NT2/D1 (cell line): ENCODE results near the gene PCDH10.
A peak's percentile ranks its signal among the peaks of the same experiment; 100 is the strongest.

Experiments used
- DNase-seq: peaks from one replicate; pipeline ENCODE4 v3.0.0-alpha.2; 2011; ENCODE audit warnings: low read depth, low spot score
- H3K27me3 ChIP-seq: 2 replicates; pipeline ENCODE4 v1.6.0; 2011; ENCODE audit warnings: mild to moderate bottlenecking; ENCODE audit not compliant: insufficient read length, insufficient read depth
- H3K36me3 ChIP-seq: 2 replicates; pipeline ENCODE4 v1.6.1; 2011; ENCODE audit warnings: mild to moderate bottlenecking, low read length, mixed read lengths; ENCODE audit not compliant: insufficient read depth, insufficient read length
- H3K4me1 ChIP-seq: 2 replicates; pipeline ENCODE4 v1.5.1; 2011; ENCODE audit not compliant: insufficient read depth, insufficient read length
- H3K4me3 ChIP-seq: 2 replicates; pipeline ENCODE4 v1.5.1; 2011; ENCODE audit warnings: low read depth; ENCODE audit not compliant: insufficient read length
- H3K9ac ChIP-seq: 2 replicates; pipeline ENCODE4 v1.6.0; 2011; ENCODE audit warnings: low read depth; ENCODE audit not compliant: insufficient read length
- H3K9me3 ChIP-seq: 2 replicates; pipeline ENCODE4 v1.5.1; 2011; ENCODE audit warnings: mild to moderate bottlenecking, low read length; ENCODE audit not compliant: insufficient read depth
- SUZ12 ChIP-seq: IDR thresholded peaks from 2 replicates; pipeline ENCODE4 v1.6.1; 2011; ENCODE audit not compliant: insufficient read length, insufficient read depth; ENCODE audit errors: extremely low read depth
- YY1 ChIP-seq: IDR thresholded peaks from 2 replicates; pipeline ENCODE4 v1.6.1; 2011; ENCODE audit not compliant: insufficient read length, insufficient read depth
- ZNF274 ChIP-seq: IDR thresholded peaks from 2 replicates; pipeline ENCODE4 v1.6.1; 2011; ENCODE audit warnings: mild to moderate bottlenecking, low read depth, low read length

Gene PCDH10

GRCh38 chr4:133148690-133149363, at the start of gene PCDH10:
TSS of gene PCDH10 (plus strand) at chr4:133149294. CDS start at chr4:133150141, 847 bp downstream.
- TF ChIP-seq YY1 = no peak
- no peak for TF ChIP-seq SUZ12
- no peak for TF ChIP-seq ZNF274
- no peak for DNase-seq
- Histone ChIP-seq H3K27me3 (peaks cover 21% of the 10 kb centered on the region), H3K4me3 (peak within 1 kb of the TSS; percentile 32), H3K4me1 (no peaks in the 10 kb centered on the region), H3K9ac (peak within 1 kb of the TSS; percentile 50), H3K9me3 (peaks cover 6% of the 10 kb centered on the region; the same call in 1 of the 2 replicates), H3K36me3 (no peaks in the 10 kb centered on the region)

GRCh38 chr4:133102043-133102442, 47.1 kb upstream of the PCDH10 start:
- H3K9me3 ChIP-seq = no peaks in the 10 kb centered on the region; the same call in 1 of the 2 replicates
- H3K27me3 ChIP-seq = no peaks in the 10 kb centered on the region
- H3K4me3 ChIP-seq = no peak overlapping the region
- H3K9ac ChIP-seq = no peak overlapping the region
- no peak for DNase-seq
- H3K4me1 ChIP-seq = no peaks in the 10 kb centered on the region
- TF ChIP-seq YY1 (no peak), ZNF274 (no peak), SUZ12 (no peak)
- H3K36me3 ChIP-seq = no peaks in the 10 kb centered on the region

- Histone ChIP-seq H3K9ac (no peak overlapping the region), H3K27me3 (no peaks in the 10 kb centered on the region), H3K36me3 (no peaks in the 10 kb centered on the region), H3K4me3 (no peak overlapping the region), H3K4me1 (no peaks in the 10 kb centered on the region), H3K9me3 (no peaks in the 10 kb centered on the region; the same call in 1 of the 2 replicates)
- no peak for DNase-seq
- TF ChIP-seq YY1 (no peak), SUZ12 (no peak), ZNF274 (no peak)
These were observed 46.3 kb upstream of the PCDH10 start for GRCh38 chr4:133102612-133103409.

GRCh38 chr4:133112641-133113040, 36.5 kb upstream of the PCDH10 start:
- Histone ChIP-seq H3K27me3 (no peaks in the 10 kb centered on the region), H3K9ac (no peak overlapping the region), H3K4me3 (no peak overlapping the region), H3K9me3 (no peaks in the 10 kb centered on the region), H3K4me1 (no peaks in the 10 kb centered on the region), H3K36me3 (no peaks in the 10 kb centered on the region)
- TF ChIP-seq SUZ12 = no peak
- no peak for TF ChIP-seq ZNF274
- TF ChIP-seq YY1 = no peak
- no peak for DNase-seq

GRCh38 chr4:133124746-133125145, 24.3 kb upstream of the PCDH10 start:
- H3K4me3 ChIP-seq = no peak overlapping the region
- no peaks in the 10 kb centered on the region for H3K4me1 ChIP-seq
- H3K9ac ChIP-seq = no peak overlapping the region
- no peaks in the 10 kb centered on the region for H3K9me3 ChIP-seq
- H3K27me3 ChIP-seq = no peaks in the 10 kb centered on the region
- TF ChIP-seq YY1 = no peak
- TF ChIP-seq SUZ12 = no peak
- no peak for TF ChIP-seq ZNF274
- no peaks in the 10 kb centered on the region for H3K36me3 ChIP-seq
- DNase-seq = no peak

GRCh38 chr4:133127500-133127899, 21.6 kb upstream of the PCDH10 start:
- no peaks in the 10 kb centered on the region for H3K36me3 ChIP-seq
- H3K9me3 ChIP-seq = no peaks in the 10 kb centered on the region
- no peak overlapping the region for H3K4me3 ChIP-seq
- H3K4me1 ChIP-seq = no peaks in the 10 kb centered on the region
- DNase-seq = no peak
- no peak for TF ChIP-seq YY1
- no peak for TF ChIP-seq ZNF274
- no peak for TF ChIP-seq SUZ12
- H3K27me3 ChIP-seq = no peaks in the 10 kb centered on the region
- no peak overlapping the region for H3K9ac ChIP-seq

GRCh38 chr4:133129237-133129636, 19.9 kb upstream of the PCDH10 start:
- H3K27me3 ChIP-seq = no peaks in the 10 kb centered on the region
- TF ChIP-seq YY1 = no peak
- no peak for DNase-seq

More at GRCh38 chr4:133129237-133129636, 19.9 kb upstream of the PCDH10 start:
- no peak overlapping the region for H3K4me3 ChIP-seq
- no peaks in the 10 kb centered on the region for H3K36me3 ChIP-seq
- H3K9me3 ChIP-seq = no peaks in the 10 kb centered on the region
- H3K4me1 ChIP-seq = no peaks in the 10 kb centered on the region
- H3K9ac ChIP-seq = no peak overlapping the region
